HG03521 (cell line): Measurements from ENCODE around the gene DUSP8.
"Not testable (repeated sequence)": the region's sequence is repeated elsewhere in the genome, so short reads cannot be mapped to it uniquely, and the experiment has no call there.

Experiments
- ATAC-seq: cut with Tn5 transposase; IDR thresholded peaks from one replicate; pipeline ENCODE4 v1.9.1; 2021; ENCODE audit warnings: mild to moderate bottlenecking, moderate library complexity; ENCODE audit not compliant: unreplicated experiment

The DUSP8 gene

GRCh38 chr11:1572197-1573076, at the start of gene DUSP8:
Gene DUSP8, minus strand, starts transcription at chr11:1572271. Its CDS starts 6,445 bp downstream, at chr11:1565826.
- peak; percentile 58 for ATAC-seq

DNA sequence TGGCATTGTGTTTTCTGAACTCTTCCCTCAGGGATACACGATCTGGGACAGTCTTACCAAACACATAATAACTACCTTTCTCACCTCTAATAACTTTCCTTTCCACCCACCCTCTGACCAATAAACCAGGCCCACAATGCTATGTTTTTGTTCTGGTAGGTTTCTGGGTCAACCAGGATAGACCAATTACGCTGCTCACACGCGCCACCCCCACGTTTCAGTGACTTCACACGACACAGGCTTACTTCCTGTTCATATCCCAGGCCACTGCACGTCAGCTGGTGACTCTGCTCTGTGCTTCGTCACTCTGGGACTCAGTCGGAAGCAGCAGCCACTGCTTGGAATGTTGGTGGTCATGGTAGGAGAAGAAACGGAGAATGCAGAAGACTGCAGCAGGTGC, 47.4 kb upstream of the DUSP8 start:
- ATAC-seq: no peak

- no peak for ATAC-seq
These were observed 46.2 kb upstream of the DUSP8 start for GRCh38 chr11:1618231-1618630.

DNA sequence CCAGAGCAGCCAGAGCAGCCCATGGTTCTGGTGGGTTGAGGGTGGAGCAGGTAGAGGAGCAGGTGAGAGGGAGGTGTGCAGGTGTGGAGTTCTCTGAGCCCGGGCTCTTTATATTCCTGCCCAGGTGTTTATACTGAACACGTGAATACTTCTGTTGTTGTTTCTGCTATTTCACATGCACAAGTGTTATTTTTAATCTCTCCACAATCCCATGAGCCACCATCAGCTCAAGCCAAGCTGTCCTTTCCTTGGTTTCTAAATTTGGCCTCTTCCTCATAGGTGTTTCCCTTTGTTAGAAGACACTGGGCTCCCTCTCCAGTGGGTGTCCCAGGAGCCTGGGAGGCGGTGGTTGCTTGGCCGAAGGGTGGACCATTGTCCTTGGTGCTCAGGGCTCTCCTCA, 36.3 kb upstream of the DUSP8 start, which contains the start of gene KRTAP5-3:
Gene KRTAP5-3, minus strand, starts transcription at position 101 of the 400 bp plus-strand sequence. Its CDS starts 78 bp downstream, at position 23.
- no peak for ATAC-seq

DNA sequence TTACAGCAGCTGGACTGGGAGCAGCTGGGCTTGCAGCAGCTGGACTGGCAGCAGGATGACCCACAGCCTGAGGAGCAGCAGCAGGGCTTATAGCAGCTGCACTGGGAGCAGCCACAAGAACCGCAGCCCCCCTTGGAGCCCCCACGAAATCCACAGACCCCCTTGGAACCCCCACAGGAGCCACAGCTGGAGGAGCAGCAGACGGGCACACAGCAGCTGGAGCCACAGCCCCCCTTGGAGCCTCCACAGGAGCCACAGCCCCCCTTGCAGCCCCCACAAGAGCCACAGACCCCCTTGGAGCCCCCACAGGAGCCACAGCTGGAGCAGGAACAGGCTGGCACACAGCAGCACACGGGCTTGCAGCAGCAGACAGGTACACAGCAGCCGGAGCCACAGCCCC, 35.8 kb upstream of the DUSP8 start:
- ATAC-seq: not testable (repeated sequence)

- not testable (repeated sequence) for ATAC-seq
These were observed 35.2 kb upstream of the DUSP8 start for GRCh38 chr11:1607156-1607845.

- ATAC-seq: peak; percentile 61
These were observed 33.9 kb upstream of the DUSP8 start for GRCh38 chr11:1605923-1606322.

DNA sequence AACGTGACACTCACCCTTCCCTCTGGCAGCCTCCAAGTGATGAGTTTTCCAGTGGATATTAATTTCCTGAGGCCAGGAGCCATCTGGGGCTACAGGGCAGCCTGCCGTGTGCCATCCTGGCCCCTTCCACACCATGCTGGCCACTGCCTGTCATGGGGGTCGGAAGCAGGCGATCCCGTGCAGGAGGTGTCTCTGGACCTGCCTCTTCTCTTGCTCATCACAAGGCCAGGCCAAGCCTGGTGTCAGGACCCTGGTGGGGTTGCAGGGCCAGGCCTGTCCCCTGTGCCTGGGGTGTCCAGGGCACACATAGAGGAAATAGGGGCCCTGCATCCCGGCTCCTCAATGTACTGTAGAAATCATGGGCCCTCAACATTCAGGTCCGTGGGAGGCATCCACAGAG, 32.6 kb upstream of the DUSP8 start:
- no peak for ATAC-seq

DNA sequence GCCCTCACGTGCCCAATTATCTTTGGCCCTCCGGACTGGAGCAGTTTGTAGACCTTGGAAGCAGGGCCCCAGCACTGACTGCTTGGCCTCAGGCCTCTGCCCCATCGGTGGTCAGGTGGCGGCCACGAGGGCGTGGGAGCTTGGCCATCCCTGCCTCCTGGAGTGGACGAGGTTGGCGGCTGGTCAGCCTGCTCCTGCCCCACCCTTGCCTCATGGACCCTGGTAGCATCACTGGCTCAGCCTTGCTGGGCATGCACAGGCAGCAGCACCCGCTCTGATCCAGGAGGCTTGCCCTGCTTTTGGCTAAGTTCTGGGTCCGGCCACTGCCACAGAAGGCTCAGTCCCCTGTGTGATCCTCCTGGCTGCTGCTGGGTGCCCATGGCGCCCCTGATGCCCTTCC, 32.1 kb upstream of the DUSP8 start:
- no peak for ATAC-seq

DNA sequence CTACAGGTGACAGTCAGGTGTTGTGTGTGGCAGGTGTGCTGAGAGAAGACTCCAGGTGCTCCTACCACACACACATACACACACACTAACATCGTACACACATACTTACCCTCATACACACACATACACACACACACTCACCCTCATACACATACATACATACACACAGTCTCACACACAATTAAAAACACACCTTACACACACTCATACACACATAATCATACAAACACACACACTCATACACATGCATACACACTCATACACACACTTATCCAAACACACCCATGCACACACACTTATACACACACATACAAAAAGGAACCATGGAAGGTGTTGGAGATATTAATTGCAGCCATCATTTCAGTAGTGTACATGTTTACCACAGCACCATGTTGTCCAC, 31.6 kb upstream of the DUSP8 start:
- no peak for ATAC-seq

GRCh38 chr11:1601663-1602062, 29.6 kb upstream of the DUSP8 start:
- not testable (repeated sequence) for ATAC-seq

DNA sequence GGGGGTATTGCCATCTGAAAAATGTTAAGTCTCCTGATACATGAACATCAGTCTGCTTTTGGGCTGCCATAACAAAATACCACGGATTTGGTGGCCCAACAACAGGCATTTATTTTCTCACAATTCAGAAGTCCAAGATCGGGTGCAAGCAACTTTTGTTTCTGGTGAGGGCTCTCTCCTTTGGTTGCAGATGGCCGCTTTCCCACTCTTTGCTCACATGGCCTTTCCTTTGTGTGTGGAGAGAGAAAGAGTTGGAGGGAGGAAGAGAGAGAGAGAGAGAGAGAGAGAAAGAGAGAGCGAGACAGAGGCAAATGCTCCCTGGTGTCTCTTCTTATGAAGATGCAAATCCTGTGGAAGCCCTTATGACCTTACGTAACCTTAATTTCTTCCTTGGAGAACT, 28.6 kb upstream of the DUSP8 start:
- ATAC-seq: no peak

DNA sequence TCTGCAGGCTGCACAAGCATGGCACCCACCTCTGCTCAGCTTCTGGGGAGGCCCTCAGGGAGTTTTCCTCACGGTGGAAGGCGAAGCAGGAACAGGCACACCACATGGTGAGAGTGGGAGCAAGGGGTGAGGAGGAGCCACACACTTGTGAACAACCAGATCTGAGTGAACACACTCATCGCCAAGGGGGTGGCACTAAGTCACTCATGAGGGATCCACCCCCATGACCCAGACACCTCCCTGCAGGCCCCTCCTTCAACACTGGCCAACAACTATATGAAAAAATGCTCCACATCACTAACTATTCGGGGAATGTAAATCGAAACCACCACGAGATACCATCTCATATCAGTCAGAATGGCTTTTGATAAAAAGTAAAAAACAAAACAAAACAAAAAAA, 26.7 kb upstream of the DUSP8 start:
- ATAC-seq: no peak

- not testable (repeated sequence) for ATAC-seq
These were observed 26.3 kb upstream of the DUSP8 start for GRCh38 chr11:1598406-1598805.

GRCh38 chr11:1597994-1598380, 25.9 kb upstream of the DUSP8 start, which contains the start of gene KRTAP5-2:
Gene KRTAP5-2, minus strand, starts transcription at chr11:1598294. Its CDS starts 44 bp downstream, at chr11:1598250.
- no peak for ATAC-seq

- no peak for ATAC-seq
These were observed 25.4 kb upstream of the DUSP8 start for GRCh38 chr11:1597331-1597993.

DNA sequence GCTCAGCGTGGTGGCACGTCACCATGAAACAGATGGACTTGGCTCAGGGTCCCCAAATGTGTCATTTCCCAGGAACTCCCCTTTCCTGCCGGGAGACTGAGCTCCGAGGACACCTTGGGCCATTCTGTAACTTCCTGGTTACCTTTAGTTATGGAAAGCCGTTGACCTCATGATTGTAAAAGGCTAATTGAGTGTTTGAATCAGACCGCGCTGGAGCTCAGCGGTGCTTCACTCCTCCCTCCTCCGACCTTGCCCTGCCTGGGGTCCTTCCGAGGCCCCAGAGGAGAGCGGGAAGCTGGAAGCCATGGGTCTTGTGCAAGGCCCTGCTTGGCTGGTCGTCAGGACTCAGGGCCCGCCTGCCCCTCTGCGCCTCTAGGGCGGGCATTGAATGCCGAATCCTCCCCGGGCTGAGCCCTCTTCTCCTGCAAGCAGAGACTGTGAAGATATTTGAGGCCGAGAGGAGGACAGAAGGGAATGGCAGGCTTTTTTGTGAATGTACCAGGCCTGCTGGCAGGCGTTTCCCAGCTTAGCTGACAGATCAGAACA, 24.6 kb upstream of the DUSP8 start:
- ATAC-seq: not testable (repeated sequence)

DNA sequence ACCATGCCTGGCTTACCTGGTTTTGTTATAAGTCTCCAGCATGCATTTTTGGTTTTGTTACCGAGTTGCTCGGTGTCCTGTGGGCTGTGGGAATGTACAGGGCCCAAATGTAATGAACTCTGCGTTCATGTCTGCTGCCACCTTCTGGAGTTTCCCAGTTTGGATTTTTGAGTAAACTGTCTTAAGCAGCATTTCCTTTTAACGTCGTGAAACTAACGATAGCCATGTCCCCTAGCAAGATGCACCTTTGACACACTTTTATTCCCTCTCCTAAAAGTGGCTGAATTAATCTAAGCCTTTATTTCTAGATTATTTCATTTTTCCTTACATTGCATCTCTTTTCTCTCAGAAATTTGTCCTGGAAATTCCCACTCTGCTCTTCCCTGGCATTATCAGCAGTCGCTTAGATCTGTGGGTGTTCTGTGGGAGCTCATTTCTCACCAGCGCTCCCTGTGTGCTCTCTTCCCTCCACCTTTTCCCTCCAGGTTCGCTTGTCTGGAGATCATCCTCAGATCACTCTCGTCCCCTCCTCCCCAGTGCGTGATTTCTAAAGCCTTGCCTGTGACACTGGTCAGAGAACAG, 24.0 kb upstream of the DUSP8 start:
- not testable (repeated sequence) for ATAC-seq

DNA sequence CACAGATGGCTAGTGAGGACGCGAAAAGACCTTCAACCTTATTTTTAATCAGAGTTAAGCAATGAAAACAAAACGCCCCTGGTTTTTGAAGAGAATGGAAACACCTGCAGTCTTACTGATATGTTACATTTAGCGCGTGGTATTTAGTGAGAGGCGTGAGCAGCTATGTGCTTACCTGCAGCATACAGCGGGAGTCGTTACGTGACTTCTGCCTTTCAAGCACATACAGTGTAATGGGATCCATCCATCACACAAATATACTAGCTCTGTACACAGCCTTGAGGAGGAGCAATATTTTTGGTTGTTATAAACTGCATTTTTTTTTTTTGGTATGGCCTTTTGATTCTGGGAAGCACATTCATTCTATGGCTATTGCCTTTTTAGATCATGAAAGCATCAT, 20.6 kb upstream of the DUSP8 start:
- ATAC-seq: no peak

DNA sequence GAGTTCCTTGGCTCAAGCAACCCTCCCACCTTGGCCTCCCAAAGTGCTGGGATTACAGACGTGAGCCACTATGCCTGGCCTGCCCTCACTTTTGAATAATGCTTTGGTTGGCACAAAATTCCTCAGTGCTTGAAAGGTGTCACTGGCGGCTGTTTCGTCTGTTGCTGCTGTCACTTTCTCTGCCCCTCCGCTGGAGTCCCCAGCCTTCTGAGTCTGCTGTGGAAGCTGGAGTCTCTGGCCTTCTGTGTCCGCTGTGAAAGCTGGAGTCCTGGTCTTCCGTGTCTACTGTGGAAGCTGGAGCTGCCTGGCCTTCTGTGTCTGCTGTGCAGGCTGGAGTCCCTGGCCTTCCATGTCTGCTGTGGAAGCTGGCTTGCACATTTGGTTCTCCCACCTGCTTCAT, 17.9 kb upstream of the DUSP8 start:
- ATAC-seq: no peak
